Measurements from ENCODE around the gene KMT5B. TPM values are rescaled to one million over a fixed set of nuclear protein-coding genes. Genes with fewer than 3 reads are reported as not detected.
A peak's percentile ranks its signal among the peaks of the same experiment; 100 is the strongest.

KMT5B gene
- polyA plus RNA-seq (2011; rRNA removed) (25.6 and 27.1 TPM in 2 replicates), polyA plus RNA-seq (2017; fragmentation: RNase III; extraction: RNeasy Plus Mini Kit Qiagen cat#74134 plus additional on column Dnase treatment) (15.2 to 17.9 TPM (median 17.4 TPM) in 3 replicates), polyA minus RNA-seq (2011; rRNA and poly(A)+ RNA removed) (14.2 and 14.8 TPM in 2 replicates)
- 6.2 and 6.8 TPM in 2 replicates for polyA plus RNA-seq (2012; cell fraction: cytosol; rRNA removed)
- polyA plus RNA-seq (2012; cell fraction: nucleus; rRNA removed): 4.1 and 6.4 TPM in 2 replicates

- CTCF ChIA-PET: no interaction called here
- WGBS (ENCODE audit: missing lambda C conversion rate): 5% methylated on average over 4 of the region's 60 CpGs
- peaks cover 25% of the 10 kb centered on the region for H3K4me1 ChIP-seq
- POLR2A ChIA-PET: no interaction called here
- peak within 1 kb of the TSS; percentile 100 for H3K27ac ChIP-seq
- no peak for DNase-seq (ENCODE audit: low read depth in 1 of 2, low spot score in 1 of 2)
- H3K4me3 ChIP-seq: peak within 1 kb of the TSS; percentile 91
- peak within 1 kb of the TSS; percentile 100 for H3K4me2 ChIP-seq
- ATAC-seq: no peak; a peak in 1 of 6 replicates
- no peak for FAIRE-seq
- H3K9me3 ChIP-seq: no peaks in the 10 kb centered on the region
- peak; percentile 18; the same call in 1 of the 2 replicates for TF ChIP-seq MYC (IDR thresholded peaks at IDR 0.05; ENCODE audit: borderline replicate concordance, low read length)
- no peak for TF ChIP-seq RNF2 (IDR thresholded peaks at IDR 0.05; ENCODE audit: borderline replicate concordance, low read depth)
- peak; percentile 71 for TF ChIP-seq CHD2 (IDR thresholded peaks at IDR 0.05; ENCODE audit: low read length, partially characterized antibody)
- TF ChIP-seq HDAC2 (IDR thresholded peaks at IDR 0.05): no peak
- peak; percentile 95 for TF ChIP-seq PBX3 (IDR thresholded peaks at IDR 0.05)
- no peak for TF ChIP-seq JUN (IDR thresholded peaks at IDR 0.05)
These were observed at the start of gene KMT5B for GRCh38 chr11:68213135-68213515. TSS of gene KMT5B (minus strand) at chr11:68213296. CDS start at chr11:68190076, 23,220 bp downstream.

GRCh38 chr11:68262544-68262827 is 49.4 kb upstream of the KMT5B start:
- ChIA-PET CTCF (interaction anchor here (1.0 to 7.0 kb wide), 3 partner anchors 11 to 35 kb away, joined by 3 to 131 read pairs (median 3); no protein-coding TSS in a partner anchor), POLR2A (interaction anchor here (0.7 kb wide), 1 partner anchor 9 kb away, joined by 3 read pairs; the partner anchor contains the start of gene C11orf24)
- FAIRE-seq (no peak), DNase-seq (ENCODE audit: low read depth in 1 of 2, low spot score in 1 of 2) (no peak), ATAC-seq (no peak)
- no peaks in the 10 kb centered on the region for H3K9me3 ChIP-seq
- no peak overlapping the region for H3K27ac ChIP-seq
- no peak for TF ChIP-seq MAX (IDR thresholded peaks at IDR 0.05)
- TF ChIP-seq CTCF (IDR thresholded peaks at IDR 0.05): no peak
- TF ChIP-seq CEBPB (IDR thresholded peaks at IDR 0.05): no peak
- TF ChIP-seq HMGXB4 (CRISPR knock-in tag; IDR thresholded peaks at IDR 0.05; ENCODE audit: borderline replicate concordance): no peak
- peaks cover 6% of the 10 kb centered on the region for H3K4me1 ChIP-seq
- H3K4me3 ChIP-seq: no peak overlapping the region
- WGBS (ENCODE audit: missing lambda C conversion rate): 99% methylated on average over 8 of the region's 8 CpGs
- no peak overlapping the region for H3K4me2 ChIP-seq

GRCh38 chr11:68261749-68262543 is 48.9 kb upstream of the KMT5B start:
- no peak for FAIRE-seq
- CTCF ChIA-PET: interaction anchor here (1.0 to 7.0 kb wide), 3 partner anchors 10 to 36 kb away, joined by 3 to 131 read pairs (median 56); partner anchors contain the start of gene C11orf24

More at GRCh38 chr11:68261749-68262543, 48.9 kb upstream of the KMT5B start:
- no peak for ATAC-seq
- no peak for TF ChIP-seq ATOH8 (CRISPR knock-in tag; IDR thresholded peaks at IDR 0.05; ENCODE audit: low read depth)
- no peak for TF ChIP-seq KDM1A (IDR thresholded peaks at IDR 0.05; ENCODE audit: low read depth)
- TF ChIP-seq RARB (CRISPR knock-in tag; IDR thresholded peaks at IDR 0.05): no peak
- no peak for TF ChIP-seq JUN (IDR thresholded peaks at IDR 0.05)
- TF ChIP-seq HOXB13 (CRISPR knock-in tag; IDR thresholded peaks at IDR 0.05; ENCODE audit: low read depth): no peak
- TF ChIP-seq ZC3H11A (IDR thresholded peaks at IDR 0.05): no peak
- no peak for TF ChIP-seq EHMT2 (IDR thresholded peaks at IDR 0.05; ENCODE audit: low read depth)
- TF ChIP-seq SREBF2 (IDR thresholded peaks at IDR 0.05): no peak
- no peak for TF ChIP-seq ESRRA (IDR thresholded peaks at IDR 0.05; ENCODE audit: borderline replicate concordance, low read length)
- TF ChIP-seq ZNF302 (CRISPR knock-in tag; IDR thresholded peaks at IDR 0.05): no peak
- no peak for TF ChIP-seq TFCP2L1 (CRISPR knock-in tag; IDR thresholded peaks at IDR 0.05)
- TF ChIP-seq CHD2 (IDR thresholded peaks at IDR 0.05; ENCODE audit: low read length, partially characterized antibody): no peak
- no peak for TF ChIP-seq BHLHE40 (IDR thresholded peaks at IDR 0.05; ENCODE audit: low read depth, low read length)
- no peak for TF ChIP-seq TP53 (CRISPR knock-in tag; IDR thresholded peaks at IDR 0.05)
- TF ChIP-seq HMGXB4 (CRISPR knock-in tag; IDR thresholded peaks at IDR 0.05; ENCODE audit: borderline replicate concordance): no peak
- no peak for TF ChIP-seq PBX3 (IDR thresholded peaks at IDR 0.05)
- H3K4me2 ChIP-seq: no peak overlapping the region
- no peak overlapping the region for H3K4me3 ChIP-seq
- POLR2A ChIA-PET: no interaction called here
- no peak for DNase-seq (ENCODE audit: low read depth in 1 of 2, low spot score in 1 of 2)
- 94% methylated on average over 19 of the region's 24 CpGs for WGBS (ENCODE audit: missing lambda C conversion rate)
- no peak overlapping the region for H3K27ac ChIP-seq
- H3K9me3 ChIP-seq: no peaks in the 10 kb centered on the region
- peaks cover 6% of the 10 kb centered on the region for H3K4me1 ChIP-seq
